K562 (cell line): ENCODE data around the gene ERAL1. TPM values are rescaled to one million over a fixed set of nuclear protein-coding genes. Genes with fewer than 3 reads are reported as not detected.

Source experiments
- CHCHD3 ChIP-seq: fragments of 250-450 bp; sonication (Bioruptor Pico); IDR thresholded peaks from 2 replicates; pipeline ENCODE4 v2.1.2; 2022; ENCODE audit warnings: mild to moderate bottlenecking
- CHD2 ChIP-seq: IDR thresholded peaks from 2 replicates; pipeline ENCODE4 v1.6.1; 2011; ENCODE audit warnings: low read depth, low read length
- CHD4 ChIP-seq: fragments of 200-600 bp; sonication (generic); IDR thresholded peaks from 3 replicates; pipeline ENCODE4 v1.6.1; 2012; ENCODE audit warnings: low read depth, mild to moderate bottlenecking, mixed read lengths, low read length, inconsistent platforms; ENCODE audit not compliant: insufficient read depth, insufficient replicate concordance, poor library complexity, severe bottlenecking
- CREB1 ChIP-seq, 2 experiments: sonication (generic) in 1 of 2; formaldehyde crosslinking in 1 of 2; IDR thresholded peaks; 2 replicates each; pipeline versions ENCODE4 v1.6.1 to v1.8.0; 2012 to 2022; ENCODE audit warnings: inconsistent platforms in 1 of 2, mild to moderate bottlenecking in 1 of 2, missing genetic modification reagents in 1 of 2, moderate library complexity in 1 of 2
- CXXC5 ChIP-seq: fragments of 250-450 bp; sonication (Bioruptor Pico); IDR thresholded peaks from 2 replicates; pipeline ENCODE4 v1.8.0; 2022; ENCODE audit warnings: inconsistent platforms, mild to moderate bottlenecking, moderate library complexity
- DMBX1 ChIP-seq: fragments of 250-450 bp; sonication (Bioruptor Pico); IDR thresholded peaks from 2 replicates; pipeline ENCODE4 v1.8.0; 2022; ENCODE audit warnings: inconsistent platforms, mild to moderate bottlenecking, moderate library complexity, borderline replicate concordance
- E2F3 ChIP-seq: fragments of 250-450 bp; sonication (Bioruptor Pico); IDR thresholded peaks from 2 replicates; pipeline ENCODE4 v1.4.0; 2020; ENCODE audit warnings: mild to moderate bottlenecking
- ELF2 ChIP-seq: fragments of 250-450 bp; sonication (Bioruptor Pico); IDR thresholded peaks from 2 replicates; pipeline ENCODE4 v1.5.0; 2021; ENCODE audit warnings: mild to moderate bottlenecking
- ETV1 ChIP-seq: fragments of 450-650 bp; conservative IDR thresholded peaks from 2 replicates; pipeline ENCODE4 v1.6.1; 2016; ENCODE audit warnings: missing genetic modification characterization, control low read depth, low read depth, missing compliant biosample characterization
- ETV5 ChIP-seq: sonication (generic); formaldehyde crosslinking; IDR thresholded peaks from 2 replicates; pipeline ENCODE4 v1.4.0; 2020; ENCODE audit warnings: low read depth, mild to moderate bottlenecking, missing genetic modification reagents
- GTF2A2 ChIP-seq: IDR thresholded peaks from 2 replicates; pipeline ENCODE4 v1.6.1; 2016; ENCODE audit warnings: mild to moderate bottlenecking, missing genetic modification characterization, missing compliant biosample characterization
- JUN ChIP-seq, 2 experiments: sonication (generic) in 1 of 2; formaldehyde crosslinking in 1 of 2; IDR thresholded peaks; 2 replicates each; pipeline versions ENCODE4 v1.6.1 to v1.8.0; 2012 to 2022; ENCODE audit warnings: borderline replicate concordance in 2 of 2, mild to moderate bottlenecking in 2 of 2, improper control_type of control experiment in 1 of 2, low read depth in 1 of 2, low read length in 1 of 2, missing genetic modification reagents in 1 of 2
- MEF2D ChIP-seq: conservative IDR thresholded peaks from 2 replicates; pipeline ENCODE4 v1.6.1; 2016; ENCODE audit warnings: low read depth, missing genetic modification characterization, missing compliant biosample characterization
- MTA1 ChIP-seq: fragments of 450-650 bp; IDR thresholded peaks from 2 replicates; pipeline ENCODE4 v1.6.1; 2017; ENCODE audit warnings: borderline replicate concordance
- RBM22 ChIP-seq: fragments of 200-400 bp; formaldehyde crosslinking; IDR thresholded peaks from 2 replicates; pipeline ENCODE4 v1.6.1; 2018; ENCODE audit warnings: low read length, low read depth; ENCODE audit not compliant: poor library complexity, severe bottlenecking
- SOX6 ChIP-seq: fragments of 450-650 bp; IDR thresholded peaks from 2 replicates; pipeline ENCODE4 v1.6.1; 2014; ENCODE audit warnings: mild to moderate bottlenecking
- SRSF9 ChIP-seq: fragments of 200-400 bp; formaldehyde crosslinking; IDR thresholded peaks from 2 replicates; pipeline ENCODE4 v1.6.1; 2017; ENCODE audit warnings: low read depth, low read length, borderline replicate concordance
- TEAD1 ChIP-seq, 2 experiments: fragments of 450-650 bp in 1 of 2; sonication (generic) in 1 of 2; formaldehyde crosslinking; IDR thresholded peaks; 2 replicates each; pipeline versions ENCODE4 v1.4.0 to v1.8.0; 2020 to 2022; ENCODE audit warnings: mild to moderate bottlenecking in 2 of 2, missing genetic modification reagents in 1 of 2
- YY1 ChIP-seq, 3 experiments: IDR thresholded peaks; 2 replicates each; pipeline ENCODE4 v1.6.1; 2011; ENCODE audit warnings: low read length in 2 of 3, mild to moderate bottlenecking in 2 of 3, moderate library complexity in 2 of 3, borderline replicate concordance in 1 of 3, control low read depth in 1 of 3, low read depth in 1 of 3; ENCODE audit not compliant: insufficient read depth in 3 of 3, insufficient replicate concordance in 2 of 3, control insufficient read depth in 1 of 3, insufficient read length in 1 of 3; ENCODE audit errors: extremely low read depth in 1 of 3
- ZBTB8A ChIP-seq: fragments of 450-650 bp; IDR thresholded peaks from 2 replicates; pipeline ENCODE4 v1.6.1; 2018; ENCODE audit warnings: mild to moderate bottlenecking, moderate library complexity; ENCODE audit not compliant: partially characterized antibody
- ZNF41 ChIP-seq: fragments of 250-450 bp; sonication (Bioruptor Pico); conservative IDR thresholded peaks from 2 replicates; pipeline ENCODE4 v1.4.0; 2020; ENCODE audit warnings: mild to moderate bottlenecking
- ZNF584 ChIP-seq: fragments of 200-800 bp; sonication (Bioruptor generic); IDR thresholded peaks from 2 replicates; pipeline ENCODE4 v1.6.1; 2016; ENCODE audit warnings: low read depth, mild to moderate bottlenecking, missing genetic modification characterization, missing compliant biosample characterization
- ZSCAN32 ChIP-seq: fragments of 450-650 bp; formaldehyde crosslinking; IDR thresholded peaks from 2 replicates; pipeline ENCODE4 v1.4.0; 2020; ENCODE audit warnings: mild to moderate bottlenecking, moderate library complexity
- polyA plus RNA-seq, 8 experiments: library from polyadenylated mRNA; depleted of rRNA in 4 of 8; stranded (reverse) in 5 of 8; unstranded in 3 of 8; fragments of >200 nt; fragmentation: Nextera tagmentation in 2 of 8; fragmentation: Illumina TruSeq in 1 of 8; extraction: Ambion mirVana in 2 of 8; extraction: Trizol in 1 of 8; gene quantifications; 2 replicates each; pipeline versions ENCODE4 v1.2.1 to v1.2.3, GENCODE V29; 2011 to 2014; ENCODE audit warnings: inconsistent platforms in 1 of 8, missing spikeins in 1 of 8
- total RNA-seq, 7 experiments: library from RNA; depleted of rRNA in 6 of 7; stranded (reverse); fragments of >200 nt in 6 of 7; fragmentation: Illumina TruSeq in 2 of 7; extraction: Trizol in 2 of 7; gene quantifications; 2 replicates each; pipeline versions ENCODE4 v1.2.1 to v1.2.3, GENCODE V29; 2011 to 2021; ENCODE audit warnings: low replicate concordance in 1 of 7
- TF ChIP-seq, protein P1 (sequence below): fragments of 250-450 bp; sonication (Bioruptor Pico); IDR thresholded peaks from 2 replicates; pipeline ENCODE4 v1.5.0; 2021; ENCODE audit warnings: mild to moderate bottlenecking, borderline replicate concordance

Gene ERAL1
- total and polyA plus RNA-seq, 9 of the 15 experiments (the other 6 are each of a cell fraction or from before 2014, with no cell fraction given), result 37.5 to 351 (median 106) TPM

DNA sequence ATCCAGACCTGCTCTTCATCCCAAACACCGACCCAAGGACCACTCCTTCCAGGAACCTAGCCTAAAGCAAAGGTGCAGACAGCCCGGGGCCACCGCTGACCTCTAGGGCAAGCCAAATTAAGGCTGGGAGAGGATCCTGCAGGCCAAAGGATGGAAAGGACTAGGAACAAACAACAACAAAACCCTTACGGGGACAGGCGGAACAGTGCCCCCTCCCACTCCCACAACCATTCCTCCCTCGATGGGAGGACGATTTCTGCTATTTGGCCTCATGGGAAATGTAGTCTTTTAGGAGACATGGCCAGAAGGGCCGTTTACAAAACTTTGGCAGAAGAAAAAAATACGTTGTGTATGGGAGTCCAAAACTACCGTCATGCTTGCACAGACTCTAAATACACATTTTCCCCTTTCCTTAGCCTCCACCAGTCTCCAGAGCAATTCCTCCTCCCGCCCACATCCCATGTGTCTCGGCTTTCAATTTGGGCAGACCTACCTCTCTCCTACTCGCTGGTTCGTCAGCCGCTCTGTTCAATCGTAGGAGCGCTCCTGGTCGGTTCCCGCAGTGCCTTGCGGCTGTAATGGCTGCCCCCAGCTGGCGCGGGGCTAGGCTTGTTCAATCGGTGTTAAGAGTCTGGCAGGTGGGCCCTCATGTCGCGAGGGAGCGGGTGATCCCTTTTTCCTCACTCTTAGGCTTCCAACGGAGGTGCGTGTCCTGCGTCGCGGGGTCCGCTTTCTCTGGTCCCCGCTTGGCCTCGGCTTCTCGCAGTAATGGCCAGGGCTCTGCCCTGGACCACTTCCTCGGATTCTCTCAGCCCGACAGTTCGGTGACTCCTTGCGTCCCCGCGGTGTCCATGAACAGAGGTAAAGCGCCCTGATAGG, at the start of gene ERAL1 (continued):
- no peak for TF ChIP-seq ETV1
- peak; percentile 59 for TF ChIP-seq CXXC5 (CRISPR knock-in tag)
- 0 out of 2 replicates have a peak, but pooled peaks have one; percentile 13 for TF ChIP-seq ETV5 (CRISPR knock-in tag)
- no peak for TF ChIP-seq SRSF9
- TF ChIP-seq ELF2 (CRISPR knock-in tag), result 0 out of 2 replicates have a peak, but pooled peaks have one; percentile 29
- TF ChIP-seq CHCHD3 (CRISPR knock-in tag), result no peak
- TF ChIP-seq MTA1, result no peak
- no peak for TF ChIP-seq MEF2D (tag)
- peak; percentile 97 to 99 (median 99) for TF ChIP-seq YY1 (IDR thresholded peaks at IDR 0.05; ENCODE audit: borderline replicate concordance in 1 of 3, control insufficient read depth in 1 of 3, extremely low read depth in 1 of 3, insufficient read depth in 3 of 3, insufficient read length in 1 of 3, insufficient replicate concordance in 2 of 3, low read depth in 1 of 3, low read length in 2 of 3)
- TF ChIP-seq CHD2, result peak; percentile 60
- TF ChIP-seq ZNF584 (CRISPR knock-in tag), result no peak
- no peak for TF ChIP-seq ZSCAN32 (CRISPR knock-in tag)
- TF ChIP-seq JUN (IDR thresholded peaks at IDR 0.05; ENCODE audit: borderline replicate concordance, low read depth, low read length), result peak; percentile 49; the same call in 1 of the 2 replicates
- no peak for TF ChIP-seq JUN (CRISPR knock-in tag; IDR thresholded peaks at IDR 0.05; ENCODE audit: borderline replicate concordance)
- TF ChIP-seq SOX6, result peak; percentile 25; the same call in 1 of the 2 replicates
- 0 out of 4 replicates have a peak, but pooled peaks have one; percentile 3 to 32 for TF ChIP-seq TEAD1 (CRISPR knock-in tag; IDR thresholded peaks at IDR 0.05)
- peak; percentile 73; the same call in 1 of the 2 replicates for TF ChIP-seq DMBX1 (CRISPR knock-in tag)
- TF ChIP-seq, protein P1, sequence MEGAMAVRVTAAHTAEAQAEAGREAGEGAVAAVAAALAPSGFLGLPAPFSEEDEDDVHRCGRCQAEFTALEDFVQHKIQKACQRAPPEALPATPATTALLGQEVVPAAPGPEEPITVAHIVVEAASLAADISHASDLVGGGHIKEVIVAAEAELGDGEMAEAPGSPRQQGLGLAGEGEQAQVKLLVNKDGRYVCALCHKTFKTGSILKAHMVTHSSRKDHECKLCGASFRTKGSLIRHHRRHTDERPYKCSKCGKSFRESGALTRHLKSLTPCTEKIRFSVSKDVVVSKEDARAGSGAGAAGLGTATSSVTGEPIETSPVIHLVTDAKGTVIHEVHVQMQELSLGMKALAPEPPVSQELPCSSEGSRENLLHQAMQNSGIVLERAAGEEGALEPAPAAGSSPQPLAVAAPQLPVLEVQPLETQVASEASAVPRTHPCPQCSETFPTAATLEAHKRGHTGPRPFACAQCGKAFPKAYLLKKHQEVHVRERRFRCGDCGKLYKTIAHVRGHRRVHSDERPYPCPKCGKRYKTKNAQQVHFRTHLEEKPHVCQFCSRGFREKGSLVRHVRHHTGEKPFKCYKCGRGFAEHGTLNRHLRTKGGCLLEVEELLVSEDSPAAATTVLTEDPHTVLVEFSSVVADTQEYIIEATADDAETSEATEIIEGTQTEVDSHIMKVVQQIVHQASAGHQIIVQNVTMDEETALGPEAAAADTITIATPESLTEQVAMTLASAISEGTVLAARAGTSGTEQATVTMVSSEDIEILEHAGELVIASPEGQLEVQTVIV (CRISPR knock-in tag), result no peak
- no peak for TF ChIP-seq CREB1 (IDR thresholded peaks at IDR 0.05)
- TF ChIP-seq CREB1 (CRISPR knock-in tag; IDR thresholded peaks at IDR 0.05), result peak; percentile 72; the same call in 1 of the 2 replicates
- TF ChIP-seq E2F3 (CRISPR knock-in tag), result 0 out of 2 replicates have a peak, but pooled peaks have one; percentile 12
- TF ChIP-seq ZBTB8A, result no peak
- no peak for TF ChIP-seq CHD4
- no peak for TF ChIP-seq GTF2A2 (tag)
- TF ChIP-seq RBM22, result no peak
- no peak for TF ChIP-seq ZNF41 (CRISPR knock-in tag)
